ENCODE results near the gene LMBRD2.
"Not testable (repeated sequence)": the region's sequence is repeated elsewhere in the genome, so short reads cannot be mapped to it uniquely, and the experiment has no call there.

The LMBRD2 gene

DNA sequence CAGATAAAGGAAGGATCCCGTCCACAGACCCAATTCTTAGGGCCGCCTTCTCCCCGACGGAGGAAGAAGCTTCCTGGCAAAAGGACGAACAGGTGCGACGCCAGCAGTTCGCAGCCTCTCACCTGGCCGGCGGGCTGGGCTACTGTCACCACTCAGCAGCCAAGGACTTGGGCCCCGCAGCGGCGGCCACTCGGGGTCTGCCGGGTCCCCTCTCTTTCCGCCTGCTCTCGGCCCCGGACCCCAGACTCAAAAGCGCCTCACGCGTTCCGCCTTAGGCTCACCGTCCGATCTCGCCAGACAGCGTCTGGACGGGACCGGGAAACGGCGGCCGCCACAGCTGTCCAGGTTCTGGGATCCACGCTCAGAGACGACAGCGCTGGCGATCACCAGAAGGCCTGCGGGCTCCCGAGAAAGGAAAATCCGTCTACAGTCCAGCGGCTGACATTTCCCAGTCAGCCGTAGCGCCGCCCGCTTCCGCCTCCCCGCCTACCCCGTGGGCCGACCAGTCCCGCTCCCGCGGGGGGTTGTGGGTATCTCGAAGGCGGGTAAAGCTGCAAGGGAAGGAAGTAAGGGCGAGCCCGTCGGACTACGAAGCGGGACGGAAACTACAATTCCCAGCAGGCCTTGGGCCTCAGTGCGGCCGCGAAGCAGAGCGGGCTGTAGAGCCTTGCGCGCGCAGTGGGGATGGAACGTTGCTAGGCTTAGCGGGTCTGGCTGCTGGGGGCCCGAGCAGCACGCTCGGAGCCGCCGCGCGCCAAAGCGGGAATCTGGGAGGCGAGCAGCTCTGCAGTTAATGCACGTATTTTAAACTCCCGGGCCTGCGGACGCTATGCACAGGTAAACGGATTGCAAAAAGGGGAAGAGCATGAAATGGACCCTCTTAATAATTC, at the start of gene LMBRD2, which contains the start of gene SKP2:
LMBRD2 (minus strand) TSS at position 454 of the 890 bp plus-strand sequence. CDS start 8,538 bp downstream, outside the sequence.
SKP2 (plus strand) TSS at position 678 of the 890 bp plus-strand sequence; CDS start at position 830, 152 bp downstream.
- peak; percentile 93 to 97 for DNase-seq

DNA sequence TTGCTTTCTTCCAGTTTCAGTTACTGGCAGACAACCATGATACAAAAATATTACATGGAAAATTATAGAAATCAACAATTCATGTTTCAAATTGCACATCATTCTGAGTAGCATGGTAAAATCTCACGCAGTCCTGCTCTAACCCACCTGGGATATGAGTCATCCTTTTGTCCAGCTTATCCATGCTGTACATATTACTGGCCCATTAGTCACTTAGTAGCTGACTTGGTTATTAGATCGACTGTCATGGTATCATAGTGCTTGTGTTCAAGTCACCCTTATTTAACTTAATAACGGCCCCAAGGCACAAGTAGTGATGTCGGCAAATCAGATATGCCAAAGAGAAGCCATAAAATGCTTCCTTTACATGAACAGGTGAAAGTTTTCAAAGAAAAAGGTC, 48.8 kb upstream of the LMBRD2 start:
- DNase-seq = no peak

- DNase-seq = no peak
Observed at GRCh38 chr5:36199620-36200019, 47.9 kb upstream of the LMBRD2 start.

GRCh38 chr5:36198783-36199182, 47.1 kb upstream of the LMBRD2 start:
- not testable (repeated sequence) for DNase-seq

GRCh38 chr5:36198281-36198680, 46.6 kb upstream of the LMBRD2 start:
- no peak for DNase-seq

GRCh38 chr5:36193746-36194145, 42.1 kb upstream of the LMBRD2 start:
- DNase-seq = no peak

DNA sequence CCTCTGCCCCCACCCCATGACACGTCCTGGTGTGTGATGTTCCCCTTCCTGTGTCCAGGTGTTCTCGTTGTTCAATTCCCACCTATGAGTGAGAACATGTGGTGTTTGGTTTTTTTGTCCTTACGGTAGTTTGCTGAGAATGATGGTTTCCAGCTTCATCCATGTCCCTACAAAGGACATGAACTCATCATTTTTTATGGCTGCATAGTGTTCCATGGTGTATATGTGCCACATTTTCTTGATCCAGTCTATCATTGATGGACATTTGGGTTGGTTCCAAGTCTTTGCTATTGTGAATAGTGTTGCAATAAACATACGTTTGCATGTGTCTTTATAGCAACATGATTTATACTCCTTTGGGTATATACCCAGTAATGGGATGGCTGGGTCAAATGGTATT, 32.7 kb upstream of the LMBRD2 start:
- DNase-seq = not testable (repeated sequence)

DNA sequence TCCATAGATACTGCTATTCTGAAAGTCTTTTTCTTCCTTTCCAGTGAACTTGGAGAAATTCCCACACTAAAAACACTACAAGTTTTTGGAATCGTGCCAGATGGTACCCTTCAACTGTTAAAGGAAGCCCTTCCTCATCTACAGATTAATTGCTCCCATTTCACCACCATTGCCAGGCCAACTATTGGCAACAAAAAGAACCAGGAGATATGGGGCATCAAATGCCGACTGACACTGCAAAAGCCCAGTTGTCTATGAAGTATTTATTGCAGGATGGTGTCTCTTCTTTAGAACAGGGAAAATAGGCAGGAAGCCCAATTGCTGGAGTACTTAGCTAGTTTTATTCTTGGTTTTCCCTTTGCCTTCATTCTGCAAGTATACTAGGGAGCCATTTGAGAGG, 30.1 kb upstream of the LMBRD2 start:
- no peak for DNase-seq

DNA sequence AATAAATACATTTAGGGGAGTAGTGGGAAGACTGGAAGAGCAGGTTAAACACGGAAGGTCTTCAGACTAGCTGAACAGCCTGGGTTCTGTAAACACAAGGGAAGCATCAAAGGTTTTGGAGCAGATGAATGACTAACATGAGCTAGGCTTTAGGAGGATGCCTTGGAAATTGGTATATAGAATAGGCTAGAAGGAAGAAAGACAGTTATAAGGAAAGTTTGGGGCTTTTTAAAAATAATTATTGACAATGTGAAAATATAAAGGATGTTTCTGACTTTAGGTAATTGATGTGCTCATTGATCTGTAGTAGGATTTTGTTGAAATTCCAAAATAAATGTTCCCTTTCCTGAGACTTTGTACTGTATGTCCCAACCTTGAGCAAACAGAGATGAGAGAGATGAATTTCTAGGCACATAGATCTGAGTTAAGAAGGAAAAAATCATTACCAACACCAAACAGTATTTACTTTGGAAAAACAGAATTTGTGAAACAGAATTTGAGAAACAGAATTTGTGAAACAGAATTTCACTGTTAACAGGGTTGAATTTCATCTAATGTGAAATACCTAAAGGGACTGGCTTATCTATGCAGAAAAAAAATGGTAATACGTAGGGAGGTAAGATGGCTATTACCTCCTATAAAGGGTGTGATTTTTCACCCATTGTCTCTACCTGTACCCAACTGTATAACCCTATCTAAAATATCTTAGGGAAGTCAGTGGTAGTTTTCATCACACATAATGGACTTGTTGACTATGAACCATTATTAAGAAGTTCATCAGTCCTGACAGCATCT, 29.1 kb upstream of the LMBRD2 start:
- no peak for DNase-seq

DNA sequence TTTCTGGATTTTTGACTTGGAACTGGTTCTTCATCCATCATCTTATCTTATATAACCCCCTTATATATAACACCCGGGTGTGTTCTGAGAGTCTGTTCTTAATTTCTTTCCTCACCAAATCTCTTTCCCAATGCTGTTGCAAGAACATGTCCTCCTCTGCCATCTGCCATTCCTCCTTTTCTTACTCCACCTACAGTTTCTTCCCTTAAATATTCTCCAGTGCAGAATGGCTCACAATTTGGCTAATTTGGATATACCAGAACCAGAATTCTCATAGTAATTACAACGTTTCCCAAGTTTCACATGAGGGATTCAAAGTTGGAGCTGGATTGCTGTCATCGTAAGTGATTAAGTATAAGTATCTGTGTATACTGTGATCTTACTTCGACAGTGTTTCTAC, 28.3 kb upstream of the LMBRD2 start:
- no peak for DNase-seq

- no peak for DNase-seq
Observed at GRCh38 chr5:36178524-36178890, 26.8 kb upstream of the LMBRD2 start.

DNA sequence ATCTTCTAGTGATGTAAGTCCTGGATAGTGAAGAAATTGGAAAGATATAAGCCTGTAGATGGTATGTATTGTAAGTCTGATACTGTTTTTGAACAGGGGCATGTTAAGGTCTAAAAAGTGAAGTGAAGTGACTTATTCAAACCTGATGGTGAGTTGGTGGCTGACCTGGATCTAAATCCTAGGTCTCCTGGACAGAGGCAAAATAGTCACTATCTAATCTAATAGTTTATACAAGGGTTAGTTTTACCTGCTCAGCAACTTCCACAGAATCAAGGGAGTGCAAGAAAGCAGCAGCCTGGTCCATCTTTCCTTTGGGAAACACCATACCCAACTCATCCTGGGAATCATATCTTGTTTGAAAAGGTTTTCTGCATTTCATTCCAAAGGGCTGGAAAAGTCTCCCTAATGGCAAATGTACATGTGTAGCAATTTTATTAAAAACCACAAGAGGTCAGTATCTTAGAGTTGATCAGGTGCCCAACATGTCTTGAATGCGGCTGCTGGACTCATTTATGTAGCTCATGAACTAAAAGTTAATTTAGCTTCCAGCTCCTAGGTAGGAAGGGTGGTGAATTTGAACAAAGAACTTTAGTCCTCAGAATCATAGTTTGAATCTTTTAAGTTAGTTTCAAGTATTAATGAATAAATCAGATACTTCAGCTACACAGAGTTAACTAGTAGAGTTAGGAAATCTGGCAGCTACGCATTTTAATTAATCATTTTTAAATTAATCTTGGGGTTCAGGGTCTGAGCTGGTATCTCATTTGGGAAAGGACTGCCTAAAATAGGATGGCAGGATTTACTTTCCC, 26.2 kb upstream of the LMBRD2 start:
- DNase-seq = no peak

GRCh38 chr5:36177154-36177553, 25.5 kb upstream of the LMBRD2 start:
- no peak for DNase-seq

DNA sequence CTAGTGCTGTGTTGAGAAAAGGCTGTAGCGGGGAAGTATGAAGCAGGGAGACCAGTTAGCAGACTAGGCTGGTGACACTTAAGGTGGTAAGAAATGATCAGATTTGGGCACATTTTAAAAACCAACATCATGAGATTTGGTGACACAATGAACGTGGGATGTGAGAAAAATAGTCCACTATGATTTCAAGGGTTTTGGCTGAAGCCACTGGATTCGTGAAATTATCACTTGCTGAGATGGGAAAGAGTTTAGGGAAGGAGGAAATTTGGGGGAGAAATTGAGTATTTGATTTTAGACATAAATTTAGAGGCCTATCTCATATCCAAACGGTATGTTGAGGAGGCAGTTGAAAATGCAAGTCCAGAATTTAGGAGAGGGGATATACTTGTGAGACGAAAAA, 23.4 kb upstream of the LMBRD2 start:
- no peak for DNase-seq

GRCh38 chr5:36174119-36174518, 22.4 kb upstream of the LMBRD2 start:
- DNase-seq = no peak

- DNase-seq = no peak
Observed at GRCh38 chr5:36173426-36173825, 21.7 kb upstream of the LMBRD2 start.

- no peak for DNase-seq
Observed at GRCh38 chr5:36172599-36172998, 20.9 kb upstream of the LMBRD2 start.

DNA sequence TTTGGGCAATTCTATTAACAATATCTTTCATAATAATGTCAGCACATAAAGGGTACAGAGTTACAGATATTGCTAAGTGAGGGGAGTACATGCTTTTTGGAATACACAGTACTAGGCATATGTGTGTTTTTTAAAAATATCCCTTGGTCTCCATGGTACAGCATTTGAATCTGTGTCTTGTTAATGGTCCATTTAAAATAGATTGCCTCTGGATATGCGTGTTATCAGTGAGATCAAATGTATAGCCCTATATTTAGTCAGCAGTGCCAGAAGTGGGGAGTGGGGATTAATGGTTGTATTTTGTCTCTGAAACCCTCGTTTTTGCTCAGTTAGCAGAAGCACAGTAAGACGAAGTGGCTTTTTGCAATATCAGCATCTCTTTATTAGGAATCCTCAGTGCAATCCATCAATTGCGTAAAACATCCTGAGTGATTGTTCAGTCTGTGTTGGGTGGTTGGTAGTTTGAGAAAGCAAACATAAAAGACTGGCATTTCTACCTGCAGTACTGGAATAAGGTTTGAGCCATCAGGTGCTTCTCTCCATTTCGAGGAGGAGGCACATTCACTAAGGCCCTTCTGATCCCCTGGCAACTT, 19.2 kb upstream of the LMBRD2 start:
- DNase-seq = no peak

- DNase-seq = no peak
Observed at GRCh38 chr5:36168737-36169136, 17.1 kb upstream of the LMBRD2 start.

DNA sequence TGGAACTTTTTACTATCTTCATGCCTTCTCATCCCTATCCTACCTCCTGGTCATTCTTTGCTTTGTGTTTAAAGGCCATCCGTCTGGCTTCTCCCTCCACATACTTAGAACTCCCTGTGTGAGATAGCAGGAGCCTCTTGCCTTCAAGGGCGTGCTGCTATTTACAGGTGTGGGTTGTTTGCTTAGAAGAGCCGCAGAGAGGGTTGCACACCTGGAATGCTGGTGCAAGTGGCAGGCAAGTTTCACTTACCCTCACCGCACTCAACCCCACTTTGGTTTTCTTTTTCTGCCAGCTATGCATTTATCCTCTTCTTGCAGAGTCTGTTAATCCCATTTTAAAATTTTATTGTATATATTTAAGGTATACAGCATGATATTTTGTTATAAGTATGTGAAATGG, 12.8 kb upstream of the LMBRD2 start:
- no peak for DNase-seq

DNA sequence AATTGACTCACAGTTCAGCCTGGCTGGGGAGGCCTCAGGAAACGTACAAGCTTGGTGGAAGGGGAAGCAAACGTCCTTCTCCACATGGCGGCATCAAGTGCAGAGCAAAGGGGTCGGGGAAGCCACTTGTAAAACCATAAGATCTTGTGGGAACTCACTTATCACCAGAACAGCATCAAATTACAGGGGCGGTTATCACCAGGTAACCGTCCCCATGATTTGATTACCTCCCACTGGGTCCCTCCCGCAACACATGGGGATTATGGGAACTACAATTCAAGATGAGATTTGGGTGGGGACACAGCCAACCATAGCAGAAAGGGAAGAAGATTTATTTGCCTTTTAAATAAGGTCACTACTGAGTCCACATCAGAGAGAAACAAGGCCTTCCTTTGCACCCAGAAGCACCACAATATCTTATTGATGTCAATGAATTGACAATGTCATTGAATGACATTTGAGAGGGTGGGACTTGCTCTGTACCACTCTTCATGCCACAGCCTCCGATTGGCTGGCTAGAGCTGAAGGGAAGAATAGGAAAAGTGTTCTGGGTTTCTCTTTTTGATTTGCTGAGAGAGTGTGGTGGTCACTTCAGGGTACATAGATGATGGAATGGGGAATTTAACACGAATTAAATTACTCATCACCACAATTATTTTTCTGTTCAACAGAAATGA, 11.3 kb upstream of the LMBRD2 start:
- DNase-seq = no peak

- no peak for DNase-seq
Observed at GRCh38 chr5:36161361-36161760, 9.7 kb upstream of the LMBRD2 start.
